NCI-H1436 (cell line): ENCODE results near the gene PRPSAP1.
"Not testable (repeated sequence)": the region's sequence is repeated elsewhere in the genome, so short reads cannot be mapped to it uniquely, and the experiment has no call there.

ENCODE experiments used
- DNase-seq: peaks from one replicate; lab custom pipeline; 2025; lab: John Stamatoyannopoulos, UW

PRPSAP1 gene

GRCh38 chr17:76382803-76383545 lies 29.3 kb upstream of the PRPSAP1 start:
- DNase-seq: no peak

GRCh38 chr17:76382351-76382802 lies 28.7 kb upstream of the PRPSAP1 start:
- DNase-seq: no peak

- no peak for DNase-seq
Measured at GRCh38 chr17:76381633-76382350, 28.1 kb upstream of the PRPSAP1 start.

DNA sequence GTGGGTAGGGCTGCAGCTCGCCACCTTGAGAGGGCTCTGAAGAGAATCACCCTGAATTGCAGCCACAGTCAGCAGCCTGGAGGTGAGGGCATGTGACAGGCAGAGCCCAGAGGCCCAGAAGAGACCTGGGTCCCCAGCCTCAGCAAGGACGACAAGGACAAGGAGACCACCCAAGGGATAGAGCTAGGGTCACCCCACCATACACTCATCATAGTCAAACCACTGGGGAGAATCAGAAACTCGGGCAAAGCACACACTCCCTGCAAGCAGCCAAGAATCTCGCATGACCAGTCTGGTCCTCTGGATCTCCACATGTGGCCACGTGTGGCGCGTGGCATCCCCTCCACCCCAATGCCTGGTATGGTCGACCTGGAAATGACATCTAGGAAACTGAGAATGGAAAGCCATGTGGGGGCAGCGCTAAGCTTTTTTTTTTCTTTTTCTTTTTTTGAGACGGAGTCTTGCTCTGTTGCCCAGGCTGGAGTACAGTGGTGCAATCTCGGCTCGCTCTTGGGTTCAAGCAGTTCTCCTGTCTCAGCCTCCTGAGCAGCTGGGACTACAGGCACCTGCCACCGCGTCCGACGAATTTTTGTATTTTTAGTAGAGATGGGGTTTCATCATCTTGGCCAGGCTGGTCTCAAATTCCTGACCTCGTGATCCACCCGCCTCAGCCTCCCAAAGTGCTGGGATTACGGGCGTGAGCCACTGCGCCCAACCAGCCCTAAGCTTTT lies 26.1 kb upstream of the PRPSAP1 start:
- DNase-seq: no peak

GRCh38 chr17:76379275-76379641 lies 25.5 kb upstream of the PRPSAP1 start:
- no peak for DNase-seq

GRCh38 chr17:76378548-76379274 lies 25.0 kb upstream of the PRPSAP1 start:
- DNase-seq: no peak

DNA sequence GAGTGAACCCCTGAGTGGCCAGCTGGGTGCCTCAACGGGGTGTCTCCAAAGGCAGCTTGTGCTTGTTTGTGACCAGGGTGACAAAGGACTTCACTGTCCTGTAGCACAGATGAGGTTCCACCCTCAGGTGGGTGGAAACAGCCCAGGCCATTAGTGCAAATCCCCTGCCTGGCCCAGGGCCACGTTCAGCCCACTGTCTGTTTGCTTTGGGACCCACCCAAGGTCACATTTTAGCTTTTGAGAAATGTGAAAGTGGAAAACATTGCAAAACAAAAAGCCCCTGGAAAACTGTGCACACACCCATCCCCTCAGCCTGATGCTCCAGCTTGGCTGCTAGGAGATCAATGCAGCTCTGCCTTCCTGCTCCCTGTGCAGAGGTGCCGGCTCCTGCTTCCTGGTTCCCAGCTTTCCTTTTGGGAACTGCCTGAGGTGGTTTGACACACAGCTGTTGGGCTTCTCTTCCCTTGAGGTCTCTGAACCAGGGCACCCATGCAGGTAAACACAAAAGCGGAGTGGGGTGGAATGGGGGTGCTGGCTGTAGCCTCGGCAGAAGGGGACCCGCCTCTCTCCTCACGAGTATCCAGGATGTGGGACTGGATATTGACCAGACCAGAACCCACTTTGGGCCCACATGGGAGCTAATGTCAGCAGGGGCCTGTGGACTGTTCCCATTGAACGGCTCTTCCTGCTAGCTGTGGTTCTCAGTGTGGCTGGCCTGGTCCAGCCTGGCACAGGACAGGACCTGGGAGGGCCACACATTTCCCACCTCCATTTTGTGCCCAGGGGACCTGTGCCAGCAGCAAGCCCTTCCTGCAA lies 22.8 kb upstream of the PRPSAP1 start:
- no peak for DNase-seq

DNA sequence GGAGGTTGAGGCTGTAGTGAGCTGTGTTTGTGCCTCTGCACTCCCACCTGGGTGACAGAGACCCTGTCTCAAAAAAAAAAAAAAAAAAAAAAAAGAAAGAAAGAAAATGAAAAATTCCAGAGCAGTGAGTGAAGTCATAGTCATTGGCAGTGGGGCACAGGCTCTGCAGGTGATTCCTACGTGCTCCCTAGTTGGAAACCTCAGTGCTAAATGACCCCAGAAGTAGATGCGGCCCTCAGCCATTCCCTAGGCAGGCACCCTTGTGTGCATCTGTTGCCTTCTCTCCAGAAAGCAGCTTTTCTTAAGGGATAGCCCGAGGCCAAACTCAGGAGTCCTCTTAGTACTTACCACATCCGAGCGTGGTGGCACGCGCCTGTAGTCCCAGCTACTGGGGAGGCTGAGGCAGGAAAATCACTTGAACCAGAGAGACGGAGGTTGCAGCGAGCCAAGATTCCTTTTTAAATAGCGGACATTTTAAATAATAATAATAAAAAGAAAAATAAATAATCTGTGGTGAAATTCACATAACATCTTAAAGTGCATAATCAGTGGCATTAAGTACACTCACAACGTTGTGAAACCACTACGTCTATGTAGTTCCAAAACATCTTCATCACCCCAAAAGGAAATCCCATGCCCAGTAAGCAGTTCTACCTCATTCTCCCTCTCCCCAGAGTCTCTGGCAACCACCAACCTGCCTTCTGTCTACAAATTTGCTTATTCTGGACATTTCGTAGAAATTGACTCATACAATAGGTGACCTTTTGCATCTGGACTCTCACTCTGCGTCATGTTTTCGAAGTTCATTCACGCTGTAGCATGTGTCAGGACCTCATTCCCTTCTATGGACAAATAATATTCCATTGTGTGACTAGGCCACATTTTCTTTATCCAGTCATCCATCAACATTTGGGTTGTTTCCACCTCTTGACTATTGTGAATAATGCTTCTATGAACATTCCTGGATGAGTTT lies 18.2 kb upstream of the PRPSAP1 start:
- DNase-seq: no peak

DNA sequence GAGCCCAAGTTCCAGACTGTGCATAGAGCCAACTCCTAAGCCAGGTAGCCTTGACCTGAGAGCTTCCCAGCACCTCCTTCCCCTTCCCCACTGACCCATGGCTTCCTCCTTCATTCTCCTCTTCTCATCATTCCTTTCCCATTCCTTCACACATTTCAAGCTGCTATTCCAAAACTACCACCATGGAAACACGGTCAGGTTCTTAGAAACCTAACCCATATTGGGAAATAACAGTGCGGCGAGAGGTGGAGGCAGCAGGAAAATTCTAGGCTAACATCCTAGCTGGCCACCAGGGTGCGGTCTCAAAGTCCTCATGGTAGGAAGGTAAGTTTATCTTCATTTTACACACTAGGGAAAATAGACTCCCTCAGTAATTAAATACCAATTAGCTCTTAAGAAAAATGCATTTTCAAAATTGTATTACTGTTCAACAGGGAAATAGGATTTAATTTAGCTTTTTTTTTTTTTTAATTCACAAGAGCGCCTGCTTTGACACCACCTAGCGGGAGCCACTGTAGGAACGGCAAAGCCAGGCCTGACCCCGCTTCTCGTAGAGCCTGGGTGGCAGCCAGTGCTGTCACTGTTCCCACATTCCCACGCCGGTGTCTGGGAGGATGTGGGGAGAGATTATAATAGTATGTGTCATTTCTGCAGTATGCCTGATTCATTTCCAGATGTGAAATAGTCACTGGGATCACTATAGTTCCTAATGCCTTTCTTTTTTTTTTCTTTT lies 16.7 kb upstream of the PRPSAP1 start:
- no peak for DNase-seq

GRCh38 chr17:76369804-76370203 lies 16.1 kb upstream of the PRPSAP1 start:
- DNase-seq: no peak

- no peak for DNase-seq
Measured at GRCh38 chr17:76369379-76369778, 15.7 kb upstream of the PRPSAP1 start.

DNA sequence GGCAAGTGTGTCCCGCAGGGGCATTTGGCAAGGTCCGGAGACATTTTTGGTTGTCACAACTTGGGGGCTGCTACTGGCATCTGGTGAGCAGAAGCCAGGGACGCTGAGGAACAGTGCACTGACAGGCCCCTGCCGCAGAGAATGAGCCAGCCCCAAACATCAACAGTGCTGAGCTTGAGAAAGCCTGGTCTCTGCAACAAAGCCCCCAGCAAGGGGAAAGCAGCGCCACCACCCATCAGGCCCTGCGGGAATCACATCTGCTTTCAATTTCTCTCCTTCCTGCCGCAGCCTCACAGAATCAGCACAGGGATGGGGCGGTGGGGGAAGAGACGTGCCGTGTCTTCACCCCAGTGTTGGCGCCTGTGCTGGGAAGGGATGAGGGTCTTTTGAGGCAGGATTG lies 14.8 kb upstream of the PRPSAP1 start:
- no peak for DNase-seq

DNA sequence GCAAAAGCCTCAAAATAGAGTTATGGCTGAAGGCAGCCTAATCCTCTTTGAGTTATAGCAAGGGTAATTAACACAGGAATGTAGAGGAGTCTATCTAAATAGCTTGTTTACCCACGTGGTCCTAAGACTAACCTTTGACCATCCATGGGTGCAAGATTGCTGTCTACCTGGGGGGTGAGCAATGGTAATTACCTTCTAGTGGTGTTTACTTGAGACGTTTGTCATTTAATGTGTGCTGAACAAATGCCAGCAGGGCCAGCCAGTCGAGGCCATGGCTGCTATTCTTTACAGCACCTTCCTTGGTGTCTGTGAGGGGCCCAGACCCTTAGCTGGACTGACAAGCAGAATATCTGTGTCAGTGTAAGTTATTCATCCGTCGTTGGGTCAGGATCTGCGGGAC lies 13.9 kb upstream of the PRPSAP1 start:
- no peak for DNase-seq

DNA sequence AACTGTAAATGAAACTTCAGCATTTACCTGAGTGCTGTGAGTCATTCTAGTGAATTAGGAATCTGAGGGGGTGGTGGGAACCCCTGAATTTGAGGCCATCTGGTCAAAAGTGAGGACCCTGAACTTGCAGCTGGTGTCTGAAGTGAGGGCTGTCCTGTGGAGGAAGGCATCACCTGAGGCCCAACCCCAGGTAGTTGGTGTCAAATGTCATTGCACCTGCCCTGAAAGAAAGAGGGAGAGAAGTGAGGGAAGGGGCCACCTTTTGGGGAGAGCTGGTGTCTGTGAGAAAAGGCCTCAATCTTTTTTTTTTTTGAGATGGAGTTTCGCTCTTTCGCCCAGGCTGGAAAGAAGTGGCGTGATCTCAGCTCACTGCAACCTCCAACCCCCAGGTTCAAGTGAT lies 12.5 kb upstream of the PRPSAP1 start:
- DNase-seq: no peak

DNA sequence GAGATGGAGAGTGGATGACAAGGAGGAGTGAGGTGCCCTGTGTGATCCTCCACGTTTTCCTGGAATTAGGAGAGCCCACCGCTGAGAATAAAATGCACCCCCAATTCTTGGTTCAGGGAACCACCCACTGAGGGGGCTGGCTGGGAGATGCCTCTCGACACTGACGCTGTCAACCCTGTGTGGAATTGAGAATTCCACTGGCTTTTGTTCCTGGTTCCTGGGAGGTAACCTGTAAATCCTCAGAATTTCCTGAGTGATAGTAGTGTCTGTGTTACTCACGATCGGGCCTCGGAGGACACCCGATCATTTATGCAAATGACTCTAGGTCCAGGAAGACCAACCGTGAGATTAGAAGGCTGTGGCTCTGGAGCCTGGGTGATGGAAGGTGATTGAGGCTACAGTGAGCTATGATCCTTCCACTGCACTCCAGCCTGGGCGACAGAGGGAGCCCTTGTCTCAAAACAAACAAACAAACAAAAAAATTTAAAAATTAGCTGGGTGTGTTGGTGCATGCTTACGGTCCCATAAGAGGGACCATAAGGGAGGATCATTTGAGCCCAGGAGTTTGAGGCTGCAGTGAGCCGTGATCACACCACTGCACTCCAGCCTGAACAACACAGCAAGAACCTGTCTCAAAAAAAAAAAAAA lies 11.7 kb upstream of the PRPSAP1 start:
- DNase-seq: no peak

- DNase-seq: no peak
Measured at GRCh38 chr17:76363107-76363842, 9.6 kb upstream of the PRPSAP1 start.

- no peak for DNase-seq
Measured at GRCh38 chr17:76360461-76360860, 6.7 kb upstream of the PRPSAP1 start.

DNA sequence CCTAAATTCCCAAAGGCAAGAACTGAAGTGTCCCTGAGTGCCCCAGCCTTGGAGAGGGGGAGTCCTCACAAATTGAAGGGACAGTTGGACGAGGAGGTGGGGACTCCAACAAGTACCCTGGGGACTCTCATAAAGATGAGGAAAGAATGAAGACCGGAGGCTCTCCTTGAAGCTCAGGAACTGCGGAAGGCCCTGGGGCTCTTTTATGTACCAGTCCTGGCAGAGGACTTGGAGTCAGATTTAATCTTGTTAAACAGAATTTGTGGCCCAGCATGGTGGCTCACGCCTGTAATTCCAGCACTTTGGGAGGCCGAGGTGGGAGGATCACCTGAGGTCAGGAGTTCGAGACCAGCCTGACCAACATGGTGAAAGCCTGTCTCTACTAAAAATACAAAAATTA lies 6.1 kb upstream of the PRPSAP1 start:
- DNase-seq: not testable (repeated sequence)
